HepG2 (cell line): Measurements from ENCODE around the gene SOX12. TPM values are rescaled to one million over a fixed set of nuclear protein-coding genes. Genes with fewer than 3 reads are reported as not detected.
A peak's percentile ranks its signal among the peaks of the same experiment; 100 is the strongest.

Source experiments
- FOXM1 ChIP-seq: sonication (generic); formaldehyde crosslinking; IDR thresholded peaks from 2 replicates; pipeline ENCODE4 v1.5.0; 2020; ENCODE audit warnings: missing genetic modification reagents
- GATA4 ChIP-seq: sonication (generic); IDR thresholded peaks from 2 replicates; pipeline ENCODE4 v1.6.1; 2016; ENCODE audit warnings: antibody characterized with exemption, low read depth, borderline replicate concordance
- KAT8 ChIP-seq: IDR thresholded peaks from 2 replicates; pipeline ENCODE4 v1.6.1; 2016; ENCODE audit warnings: missing genetic modification reagents, missing compliant biosample characterization
- KLF9 ChIP-seq: IDR thresholded peaks from 2 replicates; pipeline ENCODE4 v1.6.1; 2016; ENCODE audit warnings: low read depth
- PHF5A ChIP-seq: IDR thresholded peaks from one replicate; pipeline ENCODE4 v1.6.1; 2018; ENCODE audit warnings: low read depth, missing genetic modification reagents; ENCODE audit not compliant: unreplicated experiment
- RBFOX2 ChIP-seq: fragments of 200-400 bp; formaldehyde crosslinking; IDR thresholded peaks from 2 replicates; pipeline ENCODE4 v1.6.1; 2017; ENCODE audit warnings: low read depth, mild to moderate bottlenecking, low read length
- REST ChIP-seq, 2 experiments: IDR thresholded peaks; 2 replicates each; pipeline ENCODE4 v1.6.1; 2011 to 2012; ENCODE audit warnings: low read length in 2 of 2, borderline replicate concordance in 1 of 2, low read depth in 1 of 2, mild to moderate bottlenecking in 1 of 2, moderate library complexity in 1 of 2
- ZBED4 ChIP-seq: sonication (generic); formaldehyde crosslinking; IDR thresholded peaks from 2 replicates; pipeline ENCODE4 v1.4.0; 2020; ENCODE audit warnings: missing genetic modification reagents, borderline replicate concordance
- ZBTB4 ChIP-seq: sonication (generic); formaldehyde crosslinking; IDR thresholded peaks from 2 replicates; pipeline ENCODE4 v1.4.0; 2020; ENCODE audit warnings: missing genetic modification reagents, mild to moderate bottlenecking, borderline replicate concordance
- ZFP82 ChIP-seq: sonication (generic); formaldehyde crosslinking; IDR thresholded peaks from 2 replicates; pipeline ENCODE4 v1.5.1; 2020; ENCODE audit warnings: mild to moderate bottlenecking, missing genetic modification reagents, borderline replicate concordance
- ZNF256 ChIP-seq: sonication (generic); formaldehyde crosslinking; conservative IDR thresholded peaks from 2 replicates; pipeline ENCODE4 v1.4.0; 2020; ENCODE audit warnings: missing genetic modification reagents
- ZNF800 ChIP-seq: sonication (generic); formaldehyde crosslinking; IDR thresholded peaks from 2 replicates; pipeline ENCODE4 v1.4.0; 2020; ENCODE audit warnings: missing genetic modification reagents
- polyA plus RNA-seq, 8 experiments: library from polyadenylated mRNA; depleted of rRNA in 3 of 8; stranded (reverse) in 7 of 8; unstranded in 1 of 8; fragments of >200 nt; fragmentation: Illumina TruSeq in 4 of 8; extraction: Trizol in 4 of 8; gene quantifications; 2 replicates each; pipeline versions ENCODE4 v1.2.1 to v1.2.3, GENCODE V29; 2011 to 2016; ENCODE audit warnings: low read depth in 4 of 8, missing spikeins in 1 of 8, mixed read lengths in 1 of 8; ENCODE audit not compliant: insufficient read depth in 1 of 8
- total RNA-seq, 5 experiments: library from RNA; depleted of rRNA; stranded (reverse); fragments of >200 nt; fragmentation: Illumina TruSeq; extraction: Trizol; gene quantifications; 2 replicates each; pipeline ENCODE4 v1.2.3, GENCODE V29; 2016; ENCODE audit warnings: low read depth in 1 of 5

SOX12 gene
- total and polyA plus RNA-seq, 2 of the 13 experiments (the other 11 are each of a cell fraction or from before 2014, with no cell fraction given), result 10.0 to 18.7 TPM

GRCh38 chr20:309306-309840, 16.0 kb upstream of the SOX12 start (continued):
- no peak for TF ChIP-seq ZFP82 (CRISPR knock-in tag)
- 0 out of 2 replicates have a peak, but pooled peaks have one; percentile 7 for TF ChIP-seq ZBED4 (CRISPR knock-in tag)
- peak; percentile 57; the same call in 1 of the 2 replicates for TF ChIP-seq KLF9 (CRISPR knock-in tag)
- 0 out of 4 replicates have a peak, but pooled peaks of 1 of the 2 experiments have one; percentile 16 for TF ChIP-seq REST (IDR thresholded peaks at IDR 0.05; ENCODE audit: borderline replicate concordance in 1 of 2, low read depth in 1 of 2, low read length in 2 of 2)
- TF ChIP-seq ZNF256 (CRISPR knock-in tag), result peak; percentile 63; the same call in 1 of the 2 replicates
- TF ChIP-seq RBFOX2, result no peak
- TF ChIP-seq KAT8, result peak; percentile 36; the same call in 1 of the 2 replicates
- peak; percentile 6; the same call in 1 of the 2 replicates for TF ChIP-seq FOXM1
- no peak for TF ChIP-seq PHF5A (CRISPR knock-in tag)
- TF ChIP-seq ZNF800 (CRISPR knock-in tag), result 0 out of 2 replicates have a peak, but pooled peaks have one; percentile 27
- TF ChIP-seq ZBTB4, result no peak
- 0 out of 2 replicates have a peak, but pooled peaks have one; percentile 11 for TF ChIP-seq GATA4
